Hematopoietic multipotent progenitor cell treated with erythropoietin and hydrocortisone succinate and interleukin-3 and kit ligand, for 8 days (in vitro differentiated cells): ENCODE results near the gene KCNH4.
"Not testable (repeated sequence)": the region's sequence is repeated elsewhere in the genome, so short reads cannot be mapped to it uniquely, and the experiment has no call there.

Experiments
- DNase-seq: peaks from one replicate; pipeline ENCODE4 v3.0.0-alpha.2; 2015

Gene KCNH4

DNA sequence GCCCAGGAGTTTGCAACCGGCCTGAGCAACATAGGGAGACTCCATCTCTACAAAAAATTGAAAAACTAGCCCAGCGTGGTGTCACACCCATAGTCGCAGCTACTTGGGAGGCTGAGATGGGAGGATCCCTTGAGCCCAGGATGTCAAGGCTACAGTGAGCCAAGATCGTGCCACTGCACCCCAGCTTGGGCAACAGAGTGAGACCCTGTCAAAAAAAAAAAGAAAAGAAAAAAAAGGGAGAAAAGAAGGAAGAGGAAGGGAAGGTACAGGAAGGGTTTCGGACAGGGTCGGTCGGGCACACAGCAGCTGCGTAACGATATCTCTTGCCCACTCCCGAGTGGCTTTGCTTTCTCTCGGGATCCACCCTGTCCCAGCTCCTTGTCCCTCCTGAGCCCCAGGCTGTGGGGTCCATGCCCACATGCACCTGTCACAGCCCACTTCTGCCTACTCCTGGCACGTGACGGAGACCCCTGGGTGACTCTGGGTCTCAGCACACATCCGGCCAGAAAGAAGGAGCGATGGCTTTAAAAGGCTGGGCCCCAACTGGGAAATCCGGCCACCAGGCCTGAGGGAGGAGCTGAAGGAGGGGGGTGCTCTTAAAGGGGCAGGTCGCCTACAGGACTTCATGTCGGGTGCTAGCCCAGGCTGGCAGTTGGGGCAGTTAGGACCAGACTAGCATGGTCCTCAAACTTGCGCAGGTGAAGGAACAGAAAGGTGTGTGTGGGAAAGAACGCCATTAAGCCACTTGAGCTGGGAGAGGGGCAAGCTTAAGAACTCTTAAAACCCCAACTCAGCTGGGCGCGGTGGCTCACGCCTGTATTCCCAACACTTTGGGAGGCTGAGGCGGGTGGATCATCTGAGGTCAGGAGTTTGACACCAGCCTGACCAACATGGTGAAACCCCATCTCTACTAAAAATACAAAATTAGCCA lies 13.3 kb upstream of the KCNH4 start, which contains the start of gene GHDC:
TSS of gene GHDC (minus strand) at position 526 of the 931 bp plus-strand sequence. CDS start 913 bp downstream, outside the sequence.
- peak; percentile 90 for DNase-seq

DNA sequence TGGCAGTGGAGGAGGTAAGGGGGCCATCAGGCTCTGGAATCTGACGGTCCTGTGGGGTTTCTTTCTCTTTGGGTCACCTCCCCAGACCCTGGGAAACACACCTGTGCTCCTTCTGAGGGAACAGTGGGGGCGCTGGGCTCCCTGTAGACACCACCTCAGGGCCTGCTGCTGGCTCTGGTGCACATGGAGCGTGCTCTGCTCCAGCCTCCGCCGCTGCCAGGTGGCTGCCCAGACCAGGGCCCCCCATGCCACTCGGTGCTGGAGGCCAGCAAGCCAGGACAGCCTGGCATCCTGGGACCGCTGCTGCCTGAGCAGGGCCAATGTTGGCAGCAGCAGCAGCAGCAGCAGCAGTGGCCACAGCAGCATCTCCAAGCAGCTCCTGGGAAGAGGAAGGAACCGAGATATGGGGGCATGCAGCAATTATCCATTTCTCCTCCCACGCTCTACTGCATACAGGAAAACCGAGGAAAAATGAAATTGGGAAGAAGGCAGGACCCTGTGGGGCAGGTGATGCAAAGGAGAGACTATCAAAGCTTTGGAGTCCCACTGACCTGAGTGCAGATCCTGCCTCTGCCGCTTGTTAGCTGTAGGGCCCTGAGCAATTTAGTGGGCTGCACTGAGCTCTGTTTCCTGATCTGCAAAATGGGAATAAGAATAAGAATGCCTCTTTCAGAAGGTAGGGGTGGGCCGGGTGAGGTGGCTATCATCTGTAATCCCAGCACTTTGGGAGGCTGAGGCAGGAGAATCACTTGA lies 12.4 kb upstream of the KCNH4 start:
- DNase-seq: no peak

DNA sequence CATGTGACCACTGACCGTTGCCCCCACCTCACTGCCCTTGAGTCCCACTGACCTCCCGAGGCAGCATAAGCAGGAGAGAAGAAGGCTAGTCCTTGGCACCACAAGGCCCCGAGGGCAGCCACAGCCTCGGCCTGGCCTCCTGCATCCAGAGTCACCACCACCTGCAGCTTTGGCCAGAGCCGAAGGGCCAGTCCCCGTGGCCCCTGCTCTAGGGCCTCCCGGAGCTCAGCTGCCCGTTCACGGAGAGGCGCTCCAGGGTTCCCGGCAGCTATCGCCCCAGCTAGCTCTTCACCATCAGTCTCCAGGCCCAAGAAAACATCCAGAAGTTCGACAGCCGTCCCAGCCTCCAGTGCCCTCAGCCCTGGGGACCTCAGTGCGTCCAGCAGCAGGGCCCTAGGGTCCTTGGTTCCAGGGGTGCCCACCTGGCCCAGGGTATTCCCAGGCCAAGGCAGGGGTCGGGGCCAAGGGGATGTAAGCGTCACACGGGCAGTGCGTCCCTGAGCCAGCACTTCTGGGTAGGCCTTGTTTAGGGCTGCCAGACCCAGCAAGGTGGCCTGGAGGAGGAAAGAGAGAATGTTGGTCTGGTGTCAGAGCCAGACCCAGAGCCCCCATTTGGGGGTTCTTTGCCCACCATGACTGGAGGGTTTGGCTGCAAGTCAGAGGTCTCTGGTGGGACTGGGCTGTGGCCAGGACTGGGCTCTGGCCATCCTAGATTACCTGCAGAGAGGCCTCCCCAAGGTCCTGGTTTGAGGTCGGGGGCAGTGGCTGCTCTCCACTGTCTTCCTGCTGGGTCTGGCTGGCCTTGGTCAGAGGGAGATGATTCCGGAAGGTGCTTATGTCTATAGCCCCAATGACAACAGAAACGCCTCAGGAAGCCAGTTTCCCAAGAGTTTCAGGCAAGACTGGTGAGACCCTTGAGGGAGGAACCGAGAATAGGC lies 11.5 kb upstream of the KCNH4 start:
- DNase-seq: no peak

DNA sequence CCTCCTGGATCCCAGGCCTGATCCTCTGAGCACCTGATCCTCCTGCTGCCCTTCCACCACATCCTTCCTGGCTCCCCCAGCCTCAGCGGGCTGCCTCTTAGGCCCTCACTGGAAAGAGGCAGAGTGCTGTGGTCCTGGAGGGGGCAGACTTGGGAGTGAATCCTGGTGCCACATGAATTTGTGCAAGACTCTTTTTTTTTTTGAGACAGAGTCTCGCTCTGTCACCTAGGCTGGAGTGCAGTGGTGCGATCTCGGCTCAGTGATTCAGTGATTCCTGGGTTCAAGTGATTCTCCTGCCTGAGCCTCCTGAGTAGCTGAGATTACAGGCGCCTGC lies 10.3 kb upstream of the KCNH4 start:
- DNase-seq: no peak

DNA sequence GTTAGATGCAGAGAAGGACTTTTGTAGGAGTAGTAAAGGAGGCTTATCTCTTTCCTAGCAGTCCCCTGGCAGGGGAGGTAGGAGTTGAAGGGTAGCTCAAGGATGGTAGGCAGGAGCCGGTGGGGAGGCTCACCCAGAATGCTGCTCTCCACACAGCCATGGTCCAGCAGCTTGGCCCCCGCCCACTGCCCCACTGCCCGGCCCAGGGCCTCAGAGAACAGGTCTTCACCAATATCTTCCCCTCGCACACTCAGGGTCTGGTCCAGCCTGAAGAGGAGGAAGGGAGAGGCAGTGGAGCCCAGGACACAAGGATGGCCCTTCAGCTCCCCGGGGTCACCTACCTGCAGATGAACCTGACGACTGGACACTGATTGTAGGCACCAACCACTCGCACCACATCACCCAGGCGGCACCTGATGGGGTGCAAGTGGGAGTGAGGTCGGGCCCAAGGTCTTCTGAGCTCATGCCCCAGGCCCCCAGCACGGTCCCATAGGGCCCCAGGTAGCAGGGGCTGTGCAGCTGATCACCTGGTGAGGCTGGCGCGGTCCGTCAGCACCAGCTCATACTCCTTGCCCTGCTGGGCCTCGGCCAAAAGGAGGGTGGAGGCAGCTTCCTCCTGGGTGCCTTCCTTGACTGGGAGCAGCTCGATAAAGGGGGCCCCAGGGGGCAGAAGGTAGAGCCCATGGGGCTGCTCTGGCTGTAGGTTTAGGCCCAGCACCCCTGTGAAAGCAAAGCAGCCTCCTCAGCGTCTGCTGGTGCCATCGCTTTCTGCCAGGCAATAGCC lies 9.7 kb upstream of the KCNH4 start:
- DNase-seq: no peak

DNA sequence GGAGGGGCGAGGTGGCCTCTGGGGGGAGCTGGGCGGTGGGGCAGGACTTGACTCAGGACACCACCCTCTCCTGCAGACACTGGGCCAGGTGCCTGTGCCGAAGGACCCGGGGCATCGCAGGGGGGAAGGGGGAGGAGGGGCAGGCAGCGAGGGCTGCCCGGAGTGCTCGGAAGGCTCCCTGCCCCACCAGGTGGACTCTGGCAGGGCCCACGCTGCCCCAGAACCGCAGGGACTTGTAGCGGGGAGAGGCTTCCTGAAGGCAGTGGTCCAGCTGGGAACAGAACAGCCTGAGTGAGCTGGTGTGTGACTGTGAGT lies 8.7 kb upstream of the KCNH4 start:
- DNase-seq: no peak

DNA sequence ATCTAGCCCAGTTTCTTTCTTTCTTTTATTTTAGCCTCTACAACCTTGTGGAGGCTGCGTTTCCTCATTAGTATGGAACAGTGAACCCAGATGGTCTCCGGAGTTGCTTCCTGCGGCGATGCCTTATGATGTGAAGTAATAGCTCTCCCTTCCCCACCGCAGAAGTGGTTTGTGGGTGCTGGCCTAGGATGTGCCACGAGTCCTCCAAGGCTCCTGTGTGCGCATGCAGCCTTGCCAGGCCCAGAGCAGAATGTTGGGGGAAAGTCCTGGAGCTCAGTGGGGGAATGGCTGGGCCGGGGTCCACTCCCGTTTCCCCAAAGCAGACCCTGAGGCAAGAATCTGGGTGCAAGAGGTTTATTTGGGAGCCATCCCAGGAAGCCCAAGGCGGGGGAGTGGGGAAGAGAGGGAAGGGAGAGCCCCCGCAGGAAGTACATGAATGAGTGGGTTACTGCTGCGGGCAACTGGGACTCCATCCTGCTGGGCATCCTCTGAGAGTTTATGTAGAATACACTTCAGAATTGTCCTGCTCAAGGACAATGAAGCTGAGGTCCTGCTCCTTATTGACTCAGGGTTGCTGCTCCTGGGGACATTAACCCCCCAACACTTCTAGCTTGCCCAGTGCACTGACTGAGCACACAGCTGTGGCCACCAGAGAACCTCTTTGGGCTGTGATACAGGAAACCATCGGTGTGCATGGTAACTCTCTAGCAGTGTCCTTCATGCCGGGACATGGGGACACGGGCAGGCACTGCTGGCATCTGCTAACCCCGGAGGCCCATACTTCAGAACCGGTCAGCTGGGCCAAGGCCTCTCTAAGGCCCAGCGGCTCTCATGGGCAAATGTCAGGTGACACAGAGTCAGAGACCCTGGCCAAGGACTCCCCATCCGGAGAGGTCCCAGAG lies 8.1 kb upstream of the KCNH4 start:
- no peak for DNase-seq

DNA sequence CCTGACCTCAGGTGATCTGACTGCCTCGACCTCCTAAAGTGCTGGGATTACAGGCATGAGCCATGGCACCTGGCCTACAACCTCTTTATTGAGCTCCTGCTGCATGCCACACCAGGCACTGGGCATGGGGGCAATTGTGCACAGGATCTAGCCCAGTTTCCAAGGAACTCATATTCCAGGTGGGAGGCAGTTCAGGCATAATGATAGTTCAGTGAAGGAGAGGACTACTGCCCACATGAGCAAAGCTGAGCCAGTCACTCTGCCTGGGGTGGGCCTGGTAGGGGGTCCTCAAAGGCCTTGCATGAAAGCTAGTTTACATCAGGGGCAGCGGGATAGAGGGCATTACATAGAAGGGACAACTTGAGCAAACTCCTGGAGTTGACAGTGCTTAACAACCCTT lies 6.9 kb upstream of the KCNH4 start:
- DNase-seq: no peak

DNA sequence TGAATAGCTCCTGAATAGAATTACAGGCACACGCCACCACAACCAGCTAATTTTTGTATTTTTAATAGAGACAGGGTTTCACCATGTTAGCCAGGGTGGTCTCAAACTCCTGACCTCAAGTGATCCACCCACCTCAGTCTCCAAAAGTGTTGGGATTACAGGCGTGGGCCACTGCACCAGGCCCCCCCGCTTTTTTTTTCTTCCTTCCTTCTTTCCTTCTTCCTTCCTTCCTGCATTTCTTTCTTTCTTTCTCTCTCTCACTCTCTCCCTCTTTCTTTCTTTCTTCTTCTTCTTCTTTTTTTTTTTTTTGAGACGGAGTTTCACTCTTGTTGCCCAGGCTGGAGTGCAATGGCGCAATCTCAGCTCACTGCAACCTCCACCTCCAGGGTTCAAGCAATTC lies 5.2 kb upstream of the KCNH4 start:
- DNase-seq: not testable (repeated sequence)

DNA sequence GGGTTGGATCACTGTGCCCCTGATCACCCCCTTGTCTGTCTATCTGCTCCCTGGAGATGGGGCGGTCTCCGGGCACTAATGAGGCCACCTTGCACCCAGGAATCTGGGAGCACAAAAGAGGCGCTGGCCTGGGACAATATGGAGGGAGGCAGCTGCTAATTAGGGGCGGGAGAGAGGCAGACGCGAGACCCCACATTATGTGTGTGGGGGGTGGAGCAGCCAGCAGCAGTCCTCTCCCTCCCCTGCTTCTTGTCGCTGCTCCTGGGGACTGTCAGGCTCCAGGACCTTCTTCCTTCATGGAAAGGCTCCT lies 4.6 kb upstream of the KCNH4 start:
- no peak for DNase-seq

DNA sequence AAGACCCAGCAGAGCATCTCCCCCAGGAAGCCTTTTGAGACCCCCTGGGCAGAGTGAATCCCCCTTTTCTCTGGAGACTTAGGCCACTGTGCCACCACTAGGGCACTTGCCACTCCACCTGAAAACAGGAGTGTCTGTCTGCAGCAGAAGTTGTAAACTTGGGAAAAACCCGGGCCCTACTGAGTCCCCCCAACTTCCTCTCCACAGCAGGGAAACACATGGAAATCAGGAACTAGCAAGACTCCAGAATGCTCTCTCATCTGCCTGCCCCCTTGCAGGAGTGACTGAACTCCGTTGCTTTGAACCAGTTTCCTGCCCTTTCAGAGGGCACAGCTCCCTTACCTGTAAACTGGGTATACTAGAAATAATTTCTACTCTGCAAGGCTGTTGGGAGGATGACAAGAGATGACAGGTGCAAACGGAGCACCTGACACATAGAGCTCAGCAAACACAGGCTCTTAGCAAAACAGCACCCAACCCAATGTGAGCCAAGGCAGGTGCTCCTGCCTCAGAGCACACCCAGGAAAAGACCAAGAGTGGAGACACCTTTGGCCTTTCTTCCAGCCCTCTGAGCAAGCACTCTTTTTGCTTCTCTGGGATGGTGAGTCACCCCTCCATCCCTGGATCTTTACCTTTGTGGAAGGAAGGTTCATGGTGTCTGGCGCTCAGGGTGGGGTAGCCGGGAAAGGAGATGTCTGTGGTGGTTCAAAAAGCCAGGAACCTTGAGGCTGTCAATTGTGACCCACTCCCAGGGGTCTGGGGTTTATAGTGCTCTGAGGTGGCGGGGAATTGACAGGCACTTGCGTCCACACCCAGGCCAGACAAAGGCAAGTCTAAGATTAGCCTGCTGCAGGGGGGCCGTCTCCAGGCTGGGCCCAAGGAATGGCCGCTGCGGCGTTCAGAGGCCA lies 4.0 kb upstream of the KCNH4 start, which contains the start of gene HCRT:
TSS of gene HCRT (minus strand) at position 740 of the 908 bp plus-strand sequence. CDS start at position 653, 87 bp downstream.
- no peak for DNase-seq

DNA sequence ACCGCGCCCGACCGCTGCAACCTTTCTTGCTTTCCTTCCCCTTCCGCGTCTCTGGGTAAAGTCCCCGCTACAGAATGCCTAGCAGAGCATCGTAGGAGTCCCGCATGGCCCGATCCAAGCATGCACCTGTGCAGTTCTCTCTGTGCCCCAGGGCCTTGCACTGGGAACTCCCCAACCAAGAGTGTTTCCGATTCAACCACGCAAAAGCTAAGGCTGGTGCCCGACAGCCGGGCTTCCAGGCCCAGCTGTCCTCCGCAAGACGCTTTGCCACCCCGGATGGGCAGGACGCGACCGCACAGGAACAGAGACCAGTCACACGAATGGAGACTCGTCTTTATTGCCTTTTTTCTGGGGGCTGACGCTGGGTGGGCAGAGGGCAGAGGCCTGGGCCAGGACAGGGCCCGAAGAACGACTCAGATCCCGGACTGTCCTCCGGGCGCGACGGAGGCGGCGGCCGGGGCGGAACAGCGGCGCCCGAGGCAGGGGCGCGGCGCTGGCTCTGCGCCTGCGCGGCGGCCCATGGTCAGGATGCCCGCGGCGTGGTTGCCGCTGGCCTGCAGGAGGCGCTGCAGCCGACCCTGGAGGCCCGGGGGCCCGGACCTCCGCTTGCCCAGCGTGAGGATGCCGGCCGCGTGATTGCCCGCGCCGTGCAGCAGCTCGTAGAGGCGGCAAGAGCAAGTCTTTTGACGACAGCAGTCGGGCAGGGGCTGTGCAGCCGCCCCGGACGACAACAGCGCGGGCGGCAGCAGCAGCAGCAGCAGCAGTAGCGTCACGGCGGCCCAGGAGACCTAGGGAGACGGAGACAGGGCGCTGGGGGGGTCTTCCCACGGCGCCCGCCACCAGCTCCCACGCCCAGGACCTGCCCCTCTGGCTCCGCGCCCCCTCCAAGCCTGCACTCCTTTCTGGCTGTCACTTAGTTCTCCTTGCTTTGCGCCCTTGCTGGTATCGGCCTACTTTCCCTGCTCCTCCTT lies 3.1 kb upstream of the KCNH4 start:
- peak; percentile 80 for DNase-seq

DNA sequence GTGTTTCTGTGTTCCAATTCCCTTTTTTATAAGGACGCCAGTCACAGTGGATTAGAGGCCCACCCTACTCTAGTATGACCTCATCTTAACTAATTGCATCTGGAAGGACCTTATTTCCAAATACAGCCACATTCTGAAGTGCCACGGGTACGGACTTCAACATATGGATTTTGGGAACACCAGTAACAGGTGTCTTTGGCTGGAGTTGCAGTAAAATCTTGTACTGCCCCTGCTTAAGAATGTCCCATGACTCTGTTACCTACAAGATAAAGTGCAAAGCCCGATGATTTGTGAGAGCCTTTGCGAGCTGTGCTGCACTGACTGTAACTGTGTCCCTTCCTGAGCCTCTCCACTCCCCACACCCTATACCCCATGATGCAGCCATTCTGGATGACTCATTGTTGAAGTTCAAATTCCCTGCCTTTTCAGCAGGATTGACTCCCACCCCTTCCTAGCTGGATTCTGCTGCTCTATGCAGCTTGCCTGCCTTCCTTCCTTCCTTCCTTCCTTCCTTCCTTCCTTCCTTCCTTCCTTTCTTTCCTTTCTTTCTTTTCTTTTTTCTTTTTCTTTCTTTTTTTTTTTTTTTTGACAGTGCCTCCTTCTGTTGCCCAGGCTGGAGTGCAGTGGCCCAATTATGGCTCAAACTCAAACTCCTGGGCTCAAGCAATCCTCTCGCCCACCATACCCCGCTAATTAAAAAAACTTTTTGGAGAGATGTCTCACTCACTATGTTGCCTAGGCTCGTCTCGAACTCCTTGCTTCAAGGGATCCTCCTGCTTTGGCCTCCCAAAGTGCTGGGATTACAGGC lies 2.2 kb upstream of the KCNH4 start:
- DNase-seq: peak; percentile 34

DNA sequence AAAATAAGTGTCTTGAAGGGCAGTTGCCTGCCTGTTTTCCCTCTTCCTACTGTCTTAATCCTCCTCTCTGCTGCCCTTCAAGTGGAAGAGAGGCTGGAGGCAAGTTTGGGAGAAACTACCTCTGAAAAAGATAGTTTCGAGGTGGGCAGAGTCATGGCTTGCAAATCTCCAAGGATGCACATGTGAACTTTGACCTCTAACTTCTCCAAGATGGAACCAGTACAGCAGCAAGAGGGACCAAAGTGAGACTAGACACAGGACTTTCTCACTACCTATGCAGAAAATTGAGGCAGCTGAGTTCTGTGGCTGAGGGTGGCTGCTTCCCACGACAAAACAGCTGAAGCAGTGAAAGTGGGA lies 887 bp upstream of the KCNH4 start:
- no peak for DNase-seq

DNA sequence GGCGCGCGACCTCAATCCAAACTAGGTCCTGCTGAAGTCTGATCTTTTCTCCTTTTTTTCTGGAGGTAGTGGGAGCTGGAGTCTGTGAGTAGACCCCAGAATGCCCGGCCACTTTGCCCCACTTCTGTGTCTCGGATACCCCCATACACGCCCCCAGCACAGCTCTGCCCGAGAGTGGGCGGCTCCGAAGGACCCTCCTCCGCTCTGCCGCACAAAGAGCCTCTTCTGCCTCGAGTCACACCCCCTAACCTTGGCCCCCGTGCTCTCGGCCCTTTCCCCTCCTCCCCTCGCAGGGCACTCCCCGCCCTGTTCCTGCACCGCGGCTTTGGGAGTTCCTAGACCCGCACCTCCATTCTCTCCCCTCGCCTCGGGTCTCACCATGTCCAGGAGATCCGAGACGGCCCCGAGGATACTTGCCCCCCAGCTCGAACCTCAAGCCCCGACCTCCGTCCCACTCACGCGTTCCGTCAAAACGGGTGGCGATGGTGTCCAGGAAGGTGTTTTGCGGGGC lies 476 bp downstream of the KCNH4 start:
- DNase-seq: no peak

DNA sequence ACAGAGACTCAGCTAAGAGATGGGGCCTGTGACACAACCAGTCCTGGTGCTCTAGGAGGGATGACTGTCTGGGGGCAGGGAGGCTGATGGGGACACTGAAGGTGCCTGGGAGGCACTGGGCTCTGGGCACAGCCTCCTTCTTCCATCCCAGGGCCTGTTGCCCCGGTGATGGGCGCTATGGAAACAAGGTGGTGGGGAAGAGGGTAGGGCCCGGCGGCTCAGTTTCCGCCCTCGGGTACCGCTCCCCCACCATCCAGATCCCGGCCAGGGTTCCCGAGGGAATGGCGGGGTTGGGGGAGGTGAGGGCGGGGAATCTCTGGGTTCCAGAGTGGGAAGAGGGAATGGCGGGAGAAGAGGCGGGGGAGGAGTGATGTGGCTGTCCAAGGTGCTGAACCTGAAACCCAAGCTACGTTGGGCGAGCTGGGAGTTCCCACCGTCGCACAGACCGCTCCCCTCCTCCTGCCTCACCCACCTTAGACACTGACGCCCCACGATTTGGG lies 981 bp downstream of the KCNH4 start:
- peak; percentile 48 for DNase-seq

DNA sequence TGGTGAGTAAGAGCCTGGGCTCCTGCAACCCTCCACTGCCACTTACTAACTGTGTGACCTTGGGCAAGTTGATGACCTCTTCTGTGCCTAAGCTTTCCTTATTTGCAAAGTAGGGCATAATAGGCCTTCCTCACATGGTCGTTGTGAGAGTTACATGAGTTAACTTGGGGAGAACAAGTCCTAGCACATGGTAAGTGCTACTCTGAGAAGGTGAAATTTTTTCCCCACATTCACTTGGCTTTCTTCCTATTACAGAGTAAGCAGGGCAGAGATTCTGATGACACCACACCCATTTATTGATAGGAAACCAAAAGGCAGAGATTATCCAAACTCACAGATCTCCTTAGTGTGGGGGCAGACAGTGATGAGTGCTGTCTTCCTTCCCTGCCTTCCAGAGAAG lies 1.6 kb downstream of the KCNH4 start:
- no peak for DNase-seq

DNA sequence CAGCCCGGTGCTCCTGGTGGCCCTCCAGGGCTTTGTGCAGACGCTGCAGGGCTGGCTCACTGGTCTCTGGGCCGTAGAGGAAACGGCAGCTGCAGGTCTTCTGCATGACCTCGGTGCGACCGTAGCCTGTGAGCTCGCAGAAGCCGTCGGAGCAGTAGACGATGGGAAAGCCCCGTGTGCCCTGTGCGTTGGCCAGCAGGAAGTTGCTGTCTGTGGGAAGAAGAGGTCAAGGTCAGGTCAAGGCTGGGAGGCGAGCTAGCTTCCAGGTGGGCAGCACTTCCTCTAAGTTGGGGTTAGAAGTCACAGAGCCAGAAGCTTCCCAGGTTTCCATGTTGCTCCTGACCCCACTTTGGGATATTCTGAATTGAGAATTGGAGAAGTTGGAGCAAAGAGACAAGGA lies 2.1 kb downstream of the KCNH4 start:
- DNase-seq: no peak
